GM19025 (cell line): ENCODE measurements around the gene VOPP1.
"Not testable (repeated sequence)": the region's sequence is repeated elsewhere in the genome, so short reads cannot be mapped to it uniquely, and the experiment has no call there.

ENCODE experiments used
- ATAC-seq: cut with Tn5 transposase; IDR thresholded peaks from one replicate; pipeline ENCODE4 v1.9.1; 2021; ENCODE audit warnings: mild to moderate bottlenecking, low read depth, moderate library complexity; ENCODE audit not compliant: unreplicated experiment

The VOPP1 gene

DNA sequence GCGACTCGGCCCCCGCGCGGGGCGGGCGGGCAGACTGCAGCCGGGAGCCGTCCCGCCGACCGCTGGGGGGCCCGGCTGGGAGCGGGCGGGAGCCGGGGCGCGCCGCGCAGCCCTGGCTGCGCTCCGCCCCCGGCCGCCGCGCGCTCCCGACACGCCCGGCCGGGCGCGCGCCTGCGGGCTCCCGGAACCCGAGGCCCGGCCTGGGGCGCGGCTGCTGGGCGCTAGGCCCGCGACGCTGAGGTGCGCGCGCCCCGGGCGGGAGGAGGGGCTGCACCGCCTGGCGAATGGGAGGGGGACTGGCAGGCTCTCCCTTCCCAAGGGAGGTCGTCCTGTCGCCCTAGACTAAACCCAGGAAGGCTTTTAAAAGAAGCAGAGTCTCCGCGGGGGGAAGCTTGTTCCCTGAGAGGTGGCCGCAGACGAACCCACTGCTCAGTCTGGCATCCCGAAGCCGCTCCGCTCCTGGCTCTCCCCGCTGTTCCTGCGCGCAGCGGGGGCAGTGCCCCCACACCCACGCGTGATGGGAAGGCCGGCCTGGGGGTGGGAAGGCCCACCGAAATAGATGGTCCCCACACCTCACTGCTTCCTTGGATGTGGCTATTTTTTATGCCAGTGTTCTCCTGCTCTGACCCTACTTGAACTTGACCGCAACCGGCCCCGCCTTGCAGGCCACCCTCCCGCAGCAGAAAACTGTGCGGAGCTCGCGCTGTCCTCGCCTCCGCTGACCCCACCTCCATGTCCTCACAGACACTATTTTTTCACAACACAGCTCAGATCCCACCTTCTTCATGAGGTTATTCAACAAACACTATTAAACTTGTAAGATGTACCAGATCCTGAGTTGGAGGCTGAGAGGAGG, at the start of gene VOPP1:
VOPP1 (minus strand) TSS at position 125 of the 856 bp plus-strand sequence. CDS start 178 bp downstream, outside the sequence.
- ATAC-seq, result peak; percentile 48

DNA sequence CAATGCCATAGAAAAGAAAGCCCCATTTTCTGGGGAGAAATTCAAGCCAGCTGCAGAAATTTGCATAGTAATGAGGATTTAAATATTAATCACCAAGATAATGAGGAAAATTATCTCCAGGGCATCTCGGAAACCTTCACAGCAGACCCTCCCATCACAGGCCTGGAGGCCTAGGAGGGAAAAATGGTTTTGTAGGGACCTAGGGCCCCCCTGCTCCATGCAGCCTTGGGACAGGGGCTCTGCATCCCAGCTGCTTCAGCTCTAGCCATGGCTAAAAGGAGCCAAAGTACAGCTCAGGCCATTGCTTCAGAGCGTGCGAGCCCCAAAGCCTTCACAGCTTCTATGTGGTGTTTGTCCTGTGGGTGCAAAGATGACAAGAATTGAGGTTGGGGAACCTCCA, 46.6 kb upstream of the VOPP1 start:
- ATAC-seq, result no peak

- ATAC-seq, result not testable (repeated sequence)
Observed at GRCh38 chr7:55614365-55615064, 42.2 kb upstream of the VOPP1 start.

- ATAC-seq, result not testable (repeated sequence)
Observed at GRCh38 chr7:55609726-55610125, 37.4 kb upstream of the VOPP1 start.

DNA sequence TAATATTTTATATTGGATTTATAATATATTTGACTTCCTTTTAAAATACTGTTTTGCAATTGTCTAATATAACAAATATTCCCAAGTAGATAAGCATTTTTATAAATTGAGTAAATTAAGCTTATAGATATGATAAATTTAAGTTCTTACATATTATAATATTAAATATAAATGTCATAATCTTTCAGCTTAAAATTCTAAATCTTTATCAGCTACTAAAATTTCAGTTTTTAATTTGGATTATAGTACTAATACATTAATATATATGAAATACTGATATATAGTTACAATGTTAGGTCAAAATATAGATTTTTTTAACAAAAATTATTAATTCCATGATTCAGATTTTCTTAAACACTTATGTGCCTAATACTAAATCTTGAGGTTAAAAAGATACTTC, 33.4 kb upstream of the VOPP1 start:
- not testable (repeated sequence) for ATAC-seq

DNA sequence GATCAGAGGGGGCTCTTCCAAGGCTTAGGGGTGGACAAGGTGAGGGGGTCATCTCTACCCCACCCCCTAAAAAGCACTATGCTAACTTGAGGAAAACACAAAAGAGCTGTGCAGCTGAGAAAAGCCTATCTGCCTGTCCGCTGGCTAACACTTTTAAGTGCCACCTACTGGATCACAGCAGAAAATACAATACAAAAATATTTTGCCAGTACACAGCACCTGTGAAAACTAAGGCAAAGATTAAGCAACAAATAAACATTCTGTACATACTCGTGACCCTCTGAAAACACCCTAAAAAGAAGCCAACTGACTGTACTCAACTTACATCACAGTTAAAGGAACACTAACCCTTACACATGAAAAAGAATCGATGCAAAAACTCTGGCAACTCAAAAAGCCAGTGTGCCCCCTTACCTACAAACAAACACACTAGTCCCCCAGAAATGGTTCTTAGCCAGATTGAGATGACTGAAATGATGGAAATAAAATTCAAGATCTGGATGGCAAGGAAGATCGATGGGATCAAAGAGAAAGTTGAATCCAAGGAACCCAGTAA, 25.7 kb upstream of the VOPP1 start:
- not testable (repeated sequence) for ATAC-seq

DNA sequence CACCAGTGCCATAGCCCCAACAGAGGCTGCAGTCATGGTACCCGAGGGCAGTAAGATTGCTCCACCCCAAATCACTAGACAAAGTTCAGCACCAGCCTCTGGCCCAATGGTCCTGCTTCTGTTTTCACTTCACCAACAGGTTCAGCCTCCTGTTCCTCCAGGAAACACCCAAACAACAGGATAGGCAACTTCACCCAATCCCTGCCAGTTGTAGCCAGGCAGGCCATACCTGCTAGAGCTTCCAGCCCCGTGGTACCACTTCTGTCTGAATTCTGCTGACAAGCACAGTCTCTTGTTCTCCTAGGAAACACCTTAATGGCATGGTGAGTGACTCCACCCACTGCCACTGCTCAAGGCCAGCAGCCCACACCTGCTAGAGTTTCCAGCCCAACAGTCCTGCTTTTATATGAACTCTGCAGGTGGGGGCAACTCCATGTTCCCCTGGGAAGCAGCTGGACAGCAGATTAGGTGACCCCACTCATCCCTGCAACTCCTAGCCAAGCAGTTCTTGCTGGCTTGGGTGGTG, 25.0 kb upstream of the VOPP1 start:
- not testable (repeated sequence) for ATAC-seq

- no peak for ATAC-seq
Observed at GRCh38 chr7:55595511-55595910, 23.2 kb upstream of the VOPP1 start.

- ATAC-seq, result no peak
Observed at GRCh38 chr7:55594870-55595269, 22.6 kb upstream of the VOPP1 start.

GRCh38 chr7:55594414-55594813, 22.1 kb upstream of the VOPP1 start:
- ATAC-seq, result no peak

DNA sequence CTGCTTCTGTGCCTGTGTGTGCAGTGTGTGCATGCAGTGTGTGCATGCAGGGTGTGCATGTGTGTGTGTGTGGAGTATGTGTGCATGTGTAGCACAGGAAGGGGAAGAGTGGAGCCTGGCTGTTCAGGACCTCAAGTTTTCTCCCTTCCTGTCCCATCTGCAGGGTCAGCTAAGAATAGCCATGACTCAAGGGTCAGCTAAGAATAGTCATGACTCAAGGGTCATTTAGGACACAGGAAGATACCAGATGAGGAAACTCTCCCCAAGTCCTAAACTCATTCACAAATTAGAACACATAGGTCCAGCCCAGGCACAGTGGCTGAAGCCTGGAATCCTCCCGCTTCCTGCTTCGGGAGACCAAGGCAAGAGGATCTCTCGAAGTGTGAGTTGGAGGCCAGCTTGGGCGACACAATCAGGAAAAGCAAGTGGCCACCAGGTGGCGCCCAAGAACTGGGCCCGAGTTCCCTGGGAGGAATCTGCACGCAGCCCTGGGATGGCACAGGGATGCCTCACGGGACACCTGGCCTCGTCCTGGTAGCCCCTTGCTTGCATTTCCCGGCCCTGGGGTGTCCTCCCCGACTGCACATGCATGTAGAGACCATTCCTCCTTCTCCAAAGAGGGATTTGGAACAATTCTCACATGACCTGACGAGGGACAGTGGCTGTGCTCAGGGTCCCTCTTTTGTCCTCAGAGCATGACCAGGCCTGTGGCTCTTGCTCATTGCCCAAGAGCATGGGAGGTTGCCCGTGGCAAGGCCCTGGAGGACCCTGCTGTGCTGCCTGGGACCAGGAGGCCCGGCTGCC, 21.4 kb upstream of the VOPP1 start:
- ATAC-seq, result no peak

- no peak for ATAC-seq
Observed at GRCh38 chr7:55593172-55593514, 20.8 kb upstream of the VOPP1 start.

DNA sequence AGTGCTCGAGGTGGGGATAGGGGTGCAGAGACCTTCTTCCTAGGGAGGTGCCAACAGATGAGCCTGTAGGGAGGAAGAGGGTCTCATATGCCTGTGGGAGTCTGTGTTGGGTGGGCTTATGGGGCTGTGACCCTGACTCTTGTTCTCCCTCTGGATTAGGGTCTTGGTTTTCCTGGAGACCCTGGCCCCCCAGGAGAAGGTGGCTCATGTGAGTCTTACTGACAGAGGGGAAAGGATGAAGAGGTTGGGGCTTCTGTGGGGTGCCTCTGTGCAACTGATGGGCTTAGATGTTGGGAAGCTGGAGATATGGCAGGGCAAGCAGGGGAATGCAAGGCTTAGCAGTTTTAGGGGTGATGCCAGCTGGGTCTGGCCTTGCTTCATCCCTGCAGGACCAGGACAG, 20.2 kb upstream of the VOPP1 start:
- ATAC-seq, result no peak

GRCh38 chr7:55591282-55591931, 19.1 kb upstream of the VOPP1 start:
- ATAC-seq, result no peak

DNA sequence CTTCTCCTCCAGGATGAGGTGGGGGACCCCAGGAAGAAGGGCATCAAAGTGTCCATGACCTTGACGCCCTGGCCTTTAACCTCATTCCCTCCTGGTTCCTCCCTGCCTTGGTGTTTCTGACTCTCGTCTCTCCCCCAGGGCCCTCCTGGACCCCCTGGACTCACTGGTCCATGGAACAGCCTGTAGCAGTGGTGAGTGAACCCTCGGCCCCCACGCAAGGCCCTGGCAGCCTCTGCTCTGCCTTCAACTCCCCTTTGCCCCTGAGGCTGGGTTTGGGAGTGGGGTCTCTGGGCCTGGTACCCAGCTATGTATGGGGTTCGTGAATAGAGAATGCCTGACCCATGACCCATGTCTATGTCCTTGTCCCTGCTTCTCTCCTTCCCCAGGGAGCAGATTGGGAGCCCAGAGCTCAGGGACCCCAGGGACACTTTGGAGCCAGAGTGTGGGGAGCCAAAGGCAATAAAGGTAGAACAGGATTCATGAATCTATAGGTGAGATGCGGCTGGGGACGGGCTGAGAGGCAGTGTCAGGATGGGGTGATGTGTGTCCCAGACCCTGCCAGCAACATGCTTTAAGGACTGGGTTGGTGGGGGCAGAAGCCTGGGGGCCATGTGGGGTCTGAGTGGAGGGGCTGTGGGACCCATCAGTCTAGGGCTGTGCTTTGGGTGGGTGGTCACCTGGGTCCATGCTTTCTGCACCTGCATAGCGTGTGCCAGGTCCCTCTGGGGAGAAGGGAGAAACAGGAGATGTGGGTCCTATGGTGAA, 18.4 kb upstream of the VOPP1 start:
- ATAC-seq, result no peak

DNA sequence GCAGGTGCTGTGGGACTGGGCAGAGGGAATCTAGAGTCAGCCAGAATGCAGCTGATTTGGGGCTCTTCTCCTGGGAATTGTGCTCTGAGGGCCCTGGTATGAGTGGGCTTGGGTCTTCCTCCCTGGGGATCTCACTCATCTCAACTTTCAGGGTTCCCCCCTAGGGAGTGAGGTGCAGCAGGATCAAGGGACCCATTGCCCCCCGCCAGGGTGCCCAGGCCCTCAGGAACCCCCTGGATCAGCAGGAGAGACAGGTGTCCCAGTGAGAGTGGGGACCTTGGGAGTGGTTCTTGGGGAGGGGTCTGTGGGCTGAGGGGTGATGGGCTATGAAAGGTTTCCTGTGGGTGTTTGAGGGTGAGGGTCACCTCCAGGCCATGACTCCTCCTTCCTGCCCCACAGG, 17.6 kb upstream of the VOPP1 start:
- no peak for ATAC-seq

DNA sequence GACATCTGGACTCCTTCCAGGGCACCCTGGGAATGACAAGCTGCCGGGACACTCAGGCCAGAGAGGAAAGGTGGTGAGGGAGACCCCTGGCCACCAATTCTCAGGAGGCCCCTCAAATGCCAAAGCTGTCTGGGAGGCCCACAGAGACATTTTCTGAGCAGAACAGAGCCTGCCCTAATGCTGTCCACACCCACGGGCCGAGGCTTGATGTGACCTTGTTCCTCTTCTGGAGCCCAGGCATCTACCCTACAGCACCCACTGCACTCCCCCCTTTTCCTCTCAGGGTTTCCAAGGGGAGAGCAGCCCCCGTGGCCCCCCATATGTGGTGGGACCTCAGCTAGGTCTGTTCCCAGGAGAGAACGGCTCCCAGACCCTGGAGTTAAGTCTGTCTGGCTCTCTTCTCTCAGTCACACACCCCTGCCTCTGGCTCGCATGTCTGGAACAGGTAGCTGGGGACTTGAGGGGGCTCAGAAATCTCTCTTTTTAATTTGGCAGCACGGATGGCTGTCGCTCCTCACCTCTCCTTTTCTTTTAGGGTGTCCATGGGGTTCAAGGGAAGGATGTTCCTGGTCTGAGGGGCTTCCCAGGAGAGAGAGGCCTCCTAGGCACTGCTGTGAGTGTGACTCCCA, 16.8 kb upstream of the VOPP1 start:
- ATAC-seq, result no peak

GRCh38 chr7:55588379-55588699, 16.0 kb upstream of the VOPP1 start:
- ATAC-seq, result no peak
